Measurements from ENCODE around the gene DHX40. TPM values are rescaled to one million over a fixed set of nuclear protein-coding genes. Genes with fewer than 3 reads are reported as not detected.
A peak's percentile ranks its signal among the peaks of the same experiment; 100 is the strongest.

The DHX40 gene
- total and polyA plus RNA-seq, 2 of the 13 experiments (the other 11 are each of a cell fraction or from before 2014, with no cell fraction given): 22.2 to 37.0 TPM

- peak; percentile 73 for TF ChIP-seq SPEN (CRISPR knock-in tag; IDR thresholded peaks at IDR 0.05; ENCODE audit: low read depth)
- no peak for TF ChIP-seq HNRNPH1 (optimal IDR thresholded peaks at IDR 0.05; ENCODE audit: low read depth, low read length)
- TF ChIP-seq ZSCAN22 (CRISPR knock-in tag; IDR thresholded peaks at IDR 0.05): peak; percentile 81
- peak; percentile 84 for TF ChIP-seq ZBTB25 (CRISPR knock-in tag; IDR thresholded peaks at IDR 0.05)
- no peak for TF ChIP-seq ZBTB8A (CRISPR knock-in tag; IDR thresholded peaks at IDR 0.05; ENCODE audit: borderline replicate concordance, low read depth)
- peak; percentile 86 for TF ChIP-seq ZNF329 (CRISPR knock-in tag; IDR thresholded peaks at IDR 0.05; ENCODE audit: low read depth)
- TF ChIP-seq ATF6 (CRISPR knock-in tag; conservative IDR thresholded peaks at IDR 0.05): no peak
- TF ChIP-seq DBP (CRISPR knock-in tag; IDR thresholded peaks at IDR 0.05; ENCODE audit: not compliant biosample characterization): no peak
- TF ChIP-seq FOXO1 (CRISPR knock-in tag; IDR thresholded peaks at IDR 0.05): peak; percentile 97
- TF ChIP-seq MLXIP (CRISPR knock-in tag; IDR thresholded peaks at IDR 0.05; ENCODE audit: borderline replicate concordance): no peak; the same call in 1 of the 2 replicates
- TF ChIP-seq ZBTB42 (CRISPR knock-in tag; IDR thresholded peaks at IDR 0.05): peak; percentile 87; the same call in 1 of the 2 replicates
- no peak for TF ChIP-seq ZNF317 (CRISPR knock-in tag; IDR thresholded peaks at IDR 0.05)
- peak; percentile 97 for TF ChIP-seq TFDP2 (CRISPR knock-in tag; IDR thresholded peaks at IDR 0.05)
- TF ChIP-seq HOXA3 (CRISPR knock-in tag; IDR thresholded peaks at IDR 0.05): peak; percentile 99
- TF ChIP-seq ZNF737 (CRISPR knock-in tag; IDR thresholded peaks at IDR 0.05; ENCODE audit: borderline replicate concordance): peak; percentile 97; the same call in 1 of the 2 replicates
- no peak for TF ChIP-seq USF2 (IDR thresholded peaks at IDR 0.05; ENCODE audit: low read depth, low read length)
- peak; percentile 49; the same call in 1 of the 2 replicates for TF ChIP-seq USF2 (CRISPR knock-in tag; IDR thresholded peaks at IDR 0.05; ENCODE audit: borderline replicate concordance)
- peak; percentile 85 for TF ChIP-seq ZNF782 (CRISPR knock-in tag; IDR thresholded peaks at IDR 0.05; ENCODE audit: borderline replicate concordance)
These were observed at the start of gene DHX40 (continued) for GRCh38 chr17:59565171-59565958.

Measured in HepG2 (cell line).